GM10266 (cell line): ENCODE measurements around the gene MINDY2.

ENCODE experiments used
- DNase-seq: peaks from one replicate; pipeline ENCODE4 v3.0.0; 2012; ENCODE audit errors: extremely low spot score
- TF ChIP-seq, protein P1 (sequence below): IDR thresholded peaks from 2 replicates; pipeline ENCODE4 v1.5.1; 2012; ENCODE audit warnings: mild to moderate bottlenecking, low read depth; ENCODE audit not compliant: control insufficient read depth, insufficient read depth; ENCODE audit errors: missing control alignments

The MINDY2 gene

DNA sequence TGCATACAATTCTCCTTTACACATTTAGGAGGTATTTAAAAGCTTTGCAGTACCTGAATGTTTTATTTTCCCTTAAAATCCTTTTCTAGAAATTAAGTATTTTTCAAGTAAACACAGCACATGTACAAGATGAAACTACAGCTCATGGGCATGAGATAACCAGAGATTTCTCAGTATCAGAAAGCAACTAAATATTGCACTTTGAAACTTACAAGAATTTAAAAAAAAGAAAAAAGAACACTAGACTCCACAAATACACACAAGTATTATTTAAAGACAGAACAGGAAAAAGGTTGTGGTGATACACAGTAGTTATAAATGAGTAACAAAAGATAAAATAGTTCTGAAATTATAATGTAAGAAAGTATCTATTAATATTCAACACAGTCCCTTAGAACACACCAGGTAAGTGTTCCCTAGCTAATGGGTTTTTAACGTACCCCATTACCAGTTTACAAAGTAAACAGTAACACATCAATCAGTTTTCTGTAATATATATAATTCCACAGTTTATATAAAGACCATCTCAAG is 127.1 kb downstream of the MINDY2 start:
- DNase-seq, result no peak
- TF ChIP-seq, protein P1, sequence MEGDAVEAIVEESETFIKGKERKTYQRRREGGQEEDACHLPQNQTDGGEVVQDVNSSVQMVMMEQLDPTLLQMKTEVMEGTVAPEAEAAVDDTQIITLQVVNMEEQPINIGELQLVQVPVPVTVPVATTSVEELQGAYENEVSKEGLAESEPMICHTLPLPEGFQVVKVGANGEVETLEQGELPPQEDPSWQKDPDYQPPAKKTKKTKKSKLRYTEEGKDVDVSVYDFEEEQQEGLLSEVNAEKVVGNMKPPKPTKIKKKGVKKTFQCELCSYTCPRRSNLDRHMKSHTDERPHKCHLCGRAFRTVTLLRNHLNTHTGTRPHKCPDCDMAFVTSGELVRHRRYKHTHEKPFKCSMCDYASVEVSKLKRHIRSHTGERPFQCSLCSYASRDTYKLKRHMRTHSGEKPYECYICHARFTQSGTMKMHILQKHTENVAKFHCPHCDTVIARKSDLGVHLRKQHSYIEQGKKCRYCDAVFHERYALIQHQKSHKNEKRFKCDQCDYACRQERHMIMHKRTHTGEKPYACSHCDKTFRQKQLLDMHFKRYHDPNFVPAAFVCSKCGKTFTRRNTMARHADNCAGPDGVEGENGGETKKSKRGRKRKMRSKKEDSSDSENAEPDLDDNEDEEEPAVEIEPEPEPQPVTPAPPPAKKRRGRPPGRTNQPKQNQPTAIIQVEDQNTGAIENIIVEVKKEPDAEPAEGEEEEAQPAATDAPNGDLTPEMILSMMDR, result no peak

DNA sequence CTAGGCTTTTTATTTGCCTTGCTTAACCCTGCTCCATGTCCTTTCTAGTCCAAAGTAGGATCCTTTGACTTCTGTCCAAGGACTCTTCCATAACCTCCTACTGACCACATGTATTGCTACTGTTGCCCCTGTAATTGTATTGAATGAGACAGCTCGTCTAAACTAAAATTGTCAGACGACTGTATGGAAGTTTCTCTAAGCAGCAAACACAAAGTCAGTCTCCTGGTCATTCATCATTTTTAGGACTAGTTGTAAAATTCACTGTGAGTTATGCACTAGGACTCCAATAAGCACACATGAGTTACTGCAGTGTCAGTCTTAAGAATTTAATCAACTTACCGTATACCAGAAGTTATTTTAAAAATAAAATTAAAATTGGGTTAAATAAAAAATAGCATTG is 129.5 kb downstream of the MINDY2 start:
- TF ChIP-seq, protein P1, result no peak

DNA sequence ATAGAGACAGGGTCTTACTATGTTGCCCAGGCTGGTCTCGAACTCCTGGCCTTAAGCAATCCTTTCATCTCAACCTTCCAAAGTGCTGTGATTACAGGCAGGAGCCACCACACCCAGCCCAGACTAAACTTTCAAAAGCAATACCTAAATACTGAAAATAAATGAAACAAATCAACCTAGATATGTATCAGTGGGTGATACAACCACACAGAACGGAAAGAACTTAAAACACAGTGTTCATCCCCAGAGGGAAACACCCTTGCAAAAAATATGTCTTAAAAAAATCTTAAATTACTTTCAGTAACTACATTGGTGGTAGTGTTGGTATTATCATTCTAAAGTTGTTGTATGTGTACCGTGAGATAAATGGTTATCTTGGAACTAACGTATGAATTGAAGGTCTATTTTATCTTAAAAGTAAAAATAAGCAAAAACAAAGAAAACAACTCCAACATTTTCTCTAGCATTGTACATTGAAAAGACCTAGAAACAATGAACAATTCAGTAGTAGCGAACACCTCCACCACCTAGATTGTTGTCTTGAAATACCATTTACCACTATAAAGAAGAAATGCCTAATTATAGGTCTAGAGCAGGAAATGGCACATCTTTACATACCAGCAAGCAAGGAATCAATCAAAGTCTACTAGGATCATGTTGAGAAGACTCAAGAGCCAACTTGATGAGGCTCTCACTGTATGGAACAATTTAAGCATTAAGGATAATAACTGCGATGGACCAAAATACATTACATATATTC is 137.6 kb downstream of the MINDY2 start:
- TF ChIP-seq, protein P1, result no peak
- DNase-seq, result no peak

More for the DNA sequence above, 129.5 kb downstream of the MINDY2 start:
- no peak for DNase-seq

DNA sequence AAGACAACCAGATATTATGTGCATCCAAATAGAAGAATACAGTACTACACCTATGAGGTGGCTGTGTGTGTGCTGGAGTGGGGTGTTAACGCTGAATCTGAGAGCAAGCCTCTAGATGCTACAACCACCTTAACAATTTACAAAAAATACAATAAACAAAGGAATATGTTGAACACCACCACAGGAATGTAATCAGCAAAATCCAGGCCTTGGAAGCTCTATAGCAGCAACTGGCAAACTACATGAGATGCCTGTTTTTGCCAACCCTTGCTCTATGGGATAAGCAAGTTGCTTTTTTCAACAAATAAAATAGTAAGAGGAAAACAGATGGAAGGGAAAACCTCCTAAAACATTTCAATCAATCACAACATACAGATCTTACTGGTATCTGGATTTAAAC is 138.5 kb downstream of the MINDY2 start:
- TF ChIP-seq, protein P1, result no peak
- DNase-seq, result no peak

DNA sequence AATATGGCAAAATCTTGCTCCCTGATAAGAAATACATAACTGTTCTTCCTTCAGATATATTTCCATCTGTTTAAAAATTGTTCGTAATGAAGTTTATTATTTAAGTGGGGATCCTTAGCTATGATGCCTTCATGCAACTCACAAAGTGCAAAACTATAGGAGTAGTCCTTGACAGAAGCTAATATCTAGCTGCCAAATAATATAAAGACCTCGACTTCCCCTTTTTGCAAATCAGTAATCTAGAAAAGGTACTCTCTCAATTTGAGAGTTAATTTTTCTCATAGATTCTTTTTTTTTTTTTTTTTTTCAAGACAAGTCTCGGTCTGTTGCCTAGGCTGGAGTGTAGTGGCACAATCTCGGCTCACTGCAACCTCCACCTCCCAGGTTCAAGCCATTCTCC is 139.4 kb downstream of the MINDY2 start:
- TF ChIP-seq, protein P1, result no peak
- DNase-seq, result no peak
